ENCODE results near the gene NOP9.

- TF ChIP-seq MAFG (tag; conservative IDR thresholded peaks at IDR 0.05) (no peak), ZNF507 (tag; conservative IDR thresholded peaks at IDR 0.05) (no peak), ZNF175 (CRISPR knock-in tag; IDR thresholded peaks at IDR 0.05; ENCODE audit: low read depth) (no peak), CBX2 (IDR thresholded peaks at IDR 0.05; ENCODE audit: insufficient read depth, low read length, poor library complexity, severe bottlenecking) (no peak), FOXJ3 (CRISPR knock-in tag; IDR thresholded peaks at IDR 0.05) (no peak), ZNF57 (CRISPR knock-in tag; IDR thresholded peaks at IDR 0.05) (no peak), CBX3 (IDR thresholded peaks at IDR 0.05; ENCODE audit: borderline replicate concordance in 1 of 2, low read length in 2 of 2) (no peak), BRCA1 (IDR thresholded peaks at IDR 0.05) (no peak), BRCA1 (CRISPR knock-in tag; IDR thresholded peaks at IDR 0.05) (no peak), ZNF717 (CRISPR knock-in tag; IDR thresholded peaks at IDR 0.05) (no peak), EP300 (IDR thresholded peaks at IDR 0.05; ENCODE audit: low read length) (no peak), ZZZ3 (IDR thresholded peaks at IDR 0.05) (no peak), ZNF592 (IDR thresholded peaks at IDR 0.05) (no peak), RAD21 (CRISPR knock-in tag; conservative IDR thresholded peaks at IDR 0.05 in 1 of 2, IDR thresholded peaks at IDR 0.05 in 1 of 2) (no peak)
- TF ChIP-seq, protein P1, sequence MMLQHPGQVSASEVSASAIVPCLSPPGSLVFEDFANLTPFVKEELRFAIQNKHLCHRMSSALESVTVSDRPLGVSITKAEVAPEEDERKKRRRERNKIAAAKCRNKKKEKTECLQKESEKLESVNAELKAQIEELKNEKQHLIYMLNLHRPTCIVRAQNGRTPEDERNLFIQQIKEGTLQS (IDR thresholded peaks at IDR 0.05) = no peak
- TF ChIP-seq, protein P1 (CRISPR knock-in tag; conservative IDR thresholded peaks at IDR 0.05) = no peak
Observed at GRCh38 chr14:24337144-24337823, 37.6 kb downstream of the NOP9 start.
